Measurements from ENCODE around the gene PKNOX2. TPM values are rescaled to one million over a fixed set of nuclear protein-coding genes. Genes with fewer than 3 reads are reported as not detected.

The PKNOX2 gene
- total and polyA plus RNA-seq, 2 of the 8 experiments (the other 6 are each of a cell fraction or from before 2014, with no cell fraction given): 2.0 TPM

GRCh38 chr11:125463590-125464269 lies 299.2 kb downstream of the PKNOX2 start (continued):
- TF ChIP-seq CHD7 (IDR thresholded peaks at IDR 0.05; ENCODE audit: insufficient replicate concordance, low read length) (no peak), MAFK (IDR thresholded peaks at IDR 0.05; ENCODE audit: low read depth, low read length) (no peak), SP4 (IDR thresholded peaks at IDR 0.05; ENCODE audit: low read length) (no peak), SAP30 (IDR thresholded peaks at IDR 0.05; ENCODE audit: insufficient read depth, insufficient replicate concordance, low read length) (no peak), BRCA1 (IDR thresholded peaks at IDR 0.05; ENCODE audit: low read depth, low read length) (no peak), CHD1 (IDR thresholded peaks at IDR 0.05; ENCODE audit: low read depth, low read length) (no peak), KDM5A (IDR thresholded peaks at IDR 0.05; ENCODE audit: low read length) (no peak), RBBP5 (IDR thresholded peaks at IDR 0.05; ENCODE audit: borderline replicate concordance, low read depth, low read length) (no peak), RFX5 (IDR thresholded peaks at IDR 0.05; ENCODE audit: borderline replicate concordance, low read depth, low read length) (no peak), CBX5 (IDR thresholded peaks at IDR 0.05; ENCODE audit: low read depth, low read length) (no peak), JUN (IDR thresholded peaks at IDR 0.05; ENCODE audit: low read depth, low read length) (no peak), SIX5 (IDR thresholded peaks at IDR 0.05; ENCODE audit: low read depth, low read length) (no peak)

All from H1 (cell line).